Tongue (tissue), 2 donors: ENCODE results near the gene RPL35. TPM values are rescaled to one million over a fixed set of nuclear protein-coding genes. Genes with fewer than 3 reads are reported as not detected.

Experiments used
- DNase-seq: peaks from one replicate; pipeline ENCODE4 v3.0.0-alpha.2; 2015
- total RNA-seq: library from RNA; depleted of rRNA; stranded (reverse); fragments of >200 nt; gene quantifications from one replicate; pipeline ENCODE4 v1.2.3, GENCODE V29; 2014

RPL35 gene
- total RNA-seq, 1 donor from 2014 or later = 1,333 TPM

DNA sequence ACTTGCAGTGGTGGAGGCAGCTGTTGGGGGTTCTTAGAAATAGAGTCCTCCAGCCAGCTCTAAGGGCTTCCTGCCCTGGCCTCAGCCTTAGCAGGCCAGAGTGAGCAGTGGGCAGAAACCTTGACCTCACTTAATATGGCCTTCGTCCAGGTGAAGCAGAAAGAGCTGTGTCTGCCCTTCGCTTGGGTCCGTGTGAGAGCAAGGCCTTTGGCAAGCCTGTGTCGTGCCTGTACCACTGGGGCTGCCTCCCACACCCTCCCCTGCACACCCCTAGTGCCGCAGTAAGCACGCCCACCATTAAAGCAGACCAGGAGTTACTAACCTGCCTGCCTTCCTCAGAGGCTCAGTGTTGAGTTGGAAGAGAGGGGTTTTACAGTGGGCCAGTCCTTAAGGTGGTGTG, 13.7 kb upstream of the RPL35 start:
- DNase-seq = no peak

DNA sequence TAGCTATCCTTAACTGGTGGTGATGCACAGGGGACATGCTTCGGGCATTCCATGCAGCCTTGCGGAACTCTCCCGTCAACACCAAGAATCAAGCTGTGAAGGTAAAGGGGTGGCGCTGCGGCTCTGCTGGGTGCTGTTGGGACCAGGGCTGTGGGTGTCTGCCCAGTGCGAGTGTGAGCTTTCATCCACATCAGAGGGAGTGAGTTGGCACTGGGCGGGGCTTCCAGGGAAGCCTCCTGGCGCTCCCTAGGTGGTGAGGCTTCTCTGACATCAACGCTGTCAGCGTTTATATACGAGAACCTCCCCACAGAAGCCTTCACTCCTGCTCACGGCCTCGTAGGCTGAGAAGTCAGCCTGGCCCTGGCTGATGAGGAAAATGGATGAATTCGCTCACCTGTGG, 11.9 kb upstream of the RPL35 start:
- DNase-seq = no peak

DNA sequence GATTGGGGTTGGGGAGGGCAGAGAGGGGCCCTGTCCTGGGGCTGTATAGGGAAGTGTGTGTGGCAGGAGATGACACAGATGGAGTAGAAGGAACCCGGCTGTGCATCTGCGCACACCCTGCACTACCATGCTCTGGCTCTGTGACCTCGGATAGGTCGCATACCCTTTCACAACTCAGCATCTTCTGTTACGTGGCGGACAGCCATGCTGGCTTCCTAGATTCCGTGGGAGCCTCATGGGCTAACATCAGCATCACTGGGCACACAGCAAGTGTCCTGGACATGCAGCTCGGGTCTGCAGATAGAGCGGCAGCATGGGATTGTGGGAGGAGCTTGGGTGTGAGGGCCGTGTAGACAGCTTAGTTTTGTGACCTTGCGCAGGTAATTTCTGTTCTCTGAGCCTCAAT, 9.4 kb upstream of the RPL35 start:
- DNase-seq = no peak

DNA sequence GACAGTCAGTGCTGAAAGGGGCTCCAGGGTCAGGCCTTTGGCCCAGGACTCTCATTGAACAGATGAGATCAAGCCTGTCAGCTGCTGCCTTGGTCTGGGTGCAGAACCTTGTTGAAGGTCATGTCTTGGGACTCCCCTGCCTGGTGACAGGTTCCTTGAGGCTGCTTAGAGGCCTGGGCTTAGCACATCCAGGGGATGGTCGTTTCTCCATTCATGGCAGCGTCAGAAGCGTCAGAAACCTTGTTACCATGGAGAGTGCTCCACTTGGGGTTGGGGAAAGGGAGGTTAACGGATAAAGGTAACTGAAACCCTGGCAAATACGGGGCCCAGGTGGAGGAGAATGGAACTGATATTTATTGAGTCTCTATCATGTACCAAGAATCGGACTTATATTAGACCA, 9.0 kb upstream of the RPL35 start:
- DNase-seq = no peak

DNA sequence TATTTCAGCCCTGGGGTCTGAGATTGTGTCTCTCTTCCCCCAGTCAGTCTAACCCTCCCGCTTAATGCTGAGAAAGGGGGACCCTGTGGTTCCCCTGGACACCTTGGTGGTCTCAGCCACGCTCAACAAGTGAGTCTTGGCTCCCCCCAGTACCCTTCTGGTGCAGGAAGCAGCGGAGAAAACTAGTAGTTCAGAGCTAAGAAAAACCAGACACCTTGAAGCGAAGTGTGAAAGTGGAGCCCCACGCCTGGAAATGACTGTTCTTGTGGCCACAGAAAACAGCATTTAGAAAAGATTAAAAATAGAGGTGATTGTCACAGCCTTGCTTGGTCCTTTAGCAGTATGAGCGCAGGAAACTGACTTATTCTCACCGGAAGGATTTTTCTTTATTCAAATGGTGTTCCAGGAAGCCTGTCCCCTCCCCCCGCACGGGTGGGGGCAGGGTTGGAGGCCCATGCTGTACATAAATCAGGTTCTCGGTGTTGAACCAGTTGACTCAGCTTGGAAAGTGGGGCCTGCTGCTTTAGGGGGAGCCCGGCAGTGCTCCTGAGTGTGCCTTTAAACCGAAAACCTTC, 8.3 kb upstream of the RPL35 start:
- DNase-seq = no peak

DNA sequence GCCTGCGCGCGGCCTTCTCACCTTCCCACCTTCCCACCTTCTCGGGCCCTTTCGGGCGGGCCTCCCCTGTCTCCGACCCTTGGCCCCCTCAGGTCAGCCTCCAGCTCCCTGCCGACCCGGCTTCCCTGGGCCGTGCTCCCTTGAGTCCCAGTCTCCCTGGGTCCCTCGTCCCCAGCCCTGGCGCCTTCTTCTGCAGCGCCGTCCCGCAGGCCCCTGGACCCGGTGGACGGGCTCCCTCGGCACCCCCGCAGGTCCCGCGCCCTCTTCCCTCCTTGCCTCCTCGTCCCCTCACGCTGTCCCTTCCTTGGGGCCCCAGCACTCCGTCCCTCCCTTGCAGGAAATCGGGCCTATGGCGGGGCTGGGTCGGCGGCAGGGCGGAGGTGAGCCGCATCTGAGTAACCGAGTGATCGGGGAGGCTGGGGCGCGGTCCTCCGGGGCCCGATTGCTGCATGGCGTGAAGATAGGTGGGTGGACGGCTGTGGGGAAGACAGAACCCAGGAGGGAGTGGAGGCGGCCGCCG, 7.8 kb upstream of the RPL35 start:
- DNase-seq = no peak

DNA sequence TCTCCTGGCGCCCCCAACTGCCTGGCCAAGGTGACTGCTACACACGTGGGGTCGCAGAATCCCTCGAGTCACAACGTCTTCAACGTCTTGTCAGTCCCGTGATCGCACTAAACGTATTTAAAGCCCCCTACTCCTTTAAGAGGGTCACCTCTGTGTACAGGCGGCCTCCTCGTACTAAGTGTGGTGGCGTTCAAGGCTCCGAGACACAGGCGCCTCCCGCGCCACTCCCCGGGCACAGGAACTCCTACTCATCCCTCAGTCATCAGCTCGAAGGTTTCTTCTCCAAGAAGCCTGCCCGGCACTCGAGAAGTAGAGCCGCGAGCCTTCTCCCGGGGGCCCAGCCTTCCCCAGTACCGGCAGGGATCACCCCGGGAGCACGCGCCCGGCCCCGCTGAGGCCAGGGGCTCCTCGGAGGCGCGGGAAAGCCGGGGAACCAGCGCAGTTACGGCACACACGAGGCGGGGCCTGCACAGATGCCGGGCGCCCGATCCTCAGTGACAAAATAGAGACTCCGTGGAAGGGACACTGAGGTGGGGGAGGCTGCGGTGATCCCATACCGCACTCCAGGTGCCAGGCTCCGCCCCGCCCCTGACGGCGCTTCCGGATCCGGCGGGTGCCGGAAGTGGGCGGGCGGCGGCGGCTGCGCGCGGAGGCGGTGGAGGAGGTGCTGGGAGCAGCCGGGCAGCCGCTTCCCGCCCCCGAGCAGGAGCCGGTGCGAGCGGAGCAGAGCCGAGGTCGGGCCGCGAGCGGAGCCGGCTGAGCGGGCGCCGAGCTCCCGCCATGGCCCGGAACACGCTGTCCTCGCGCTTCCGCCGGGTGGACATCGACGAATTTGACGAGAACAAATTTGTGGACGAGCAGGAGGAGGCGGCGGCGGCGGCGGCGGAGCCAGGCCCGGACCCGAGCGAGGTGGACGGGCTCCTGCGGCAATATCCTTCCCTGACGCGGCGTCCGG, 7.0 kb upstream of the RPL35 start:
- peak; percentile 93 for DNase-seq

DNA sequence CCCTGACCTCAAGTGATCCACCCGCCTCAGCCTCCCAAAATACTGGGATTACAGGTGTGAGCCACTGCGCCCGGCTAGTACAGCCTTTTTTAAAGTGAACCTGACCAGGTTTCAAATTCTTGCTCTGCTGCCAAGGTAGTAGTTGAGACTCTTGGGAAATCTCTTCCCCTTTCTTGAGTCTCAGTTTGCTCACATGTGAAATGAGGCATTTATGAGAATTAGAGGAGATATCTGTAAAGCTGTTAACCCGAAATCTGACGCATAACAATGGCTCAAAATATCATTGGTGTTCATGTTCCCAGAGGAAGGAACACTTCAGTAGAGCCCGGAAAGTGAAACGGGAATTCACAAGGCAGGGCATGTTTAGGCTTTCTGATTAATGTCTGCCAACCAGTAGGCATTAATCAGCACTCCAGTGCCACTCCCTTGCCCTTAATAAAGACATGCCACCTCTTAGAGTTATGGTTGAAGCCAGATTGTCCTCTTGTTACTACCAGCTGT, 1.7 kb upstream of the RPL35 start:
- DNase-seq = no peak

DNA sequence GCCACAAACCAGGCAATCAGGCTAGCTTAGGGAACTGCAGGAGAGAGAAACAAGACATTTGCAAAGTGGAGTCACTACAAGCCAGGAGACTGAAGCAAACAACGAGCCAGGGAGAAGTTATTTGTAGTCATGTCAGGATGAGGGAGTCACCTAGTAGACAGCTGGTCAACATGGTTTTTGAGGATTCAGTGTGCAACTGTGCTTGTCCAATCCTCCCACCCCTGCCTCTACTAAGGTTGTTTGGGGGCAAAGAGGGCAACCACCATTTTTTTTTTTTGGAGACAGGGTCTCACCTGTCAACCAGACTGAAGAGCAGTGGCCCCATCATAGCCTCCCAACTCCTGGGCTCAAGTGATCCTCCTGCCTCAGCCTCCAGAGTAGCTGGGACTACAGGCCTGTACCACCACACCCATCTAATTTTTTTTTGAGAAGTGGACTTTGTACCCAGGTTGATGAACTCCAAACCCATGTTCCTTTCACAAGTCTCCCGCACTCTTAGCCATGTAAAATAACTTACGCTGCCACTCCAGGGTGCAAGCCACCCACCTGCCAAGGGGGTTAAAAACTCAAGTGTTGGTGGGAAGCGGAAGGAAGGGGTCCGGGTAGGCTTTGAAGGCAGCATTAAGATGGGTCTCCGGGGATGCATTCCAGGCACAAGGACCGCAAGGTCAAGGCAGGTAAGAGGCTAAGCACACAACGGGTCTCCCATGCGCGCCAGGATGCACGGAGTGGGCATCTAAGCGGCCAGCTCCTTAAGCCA, 995 bp downstream of the RPL35 start:
- DNase-seq = no peak

DNA sequence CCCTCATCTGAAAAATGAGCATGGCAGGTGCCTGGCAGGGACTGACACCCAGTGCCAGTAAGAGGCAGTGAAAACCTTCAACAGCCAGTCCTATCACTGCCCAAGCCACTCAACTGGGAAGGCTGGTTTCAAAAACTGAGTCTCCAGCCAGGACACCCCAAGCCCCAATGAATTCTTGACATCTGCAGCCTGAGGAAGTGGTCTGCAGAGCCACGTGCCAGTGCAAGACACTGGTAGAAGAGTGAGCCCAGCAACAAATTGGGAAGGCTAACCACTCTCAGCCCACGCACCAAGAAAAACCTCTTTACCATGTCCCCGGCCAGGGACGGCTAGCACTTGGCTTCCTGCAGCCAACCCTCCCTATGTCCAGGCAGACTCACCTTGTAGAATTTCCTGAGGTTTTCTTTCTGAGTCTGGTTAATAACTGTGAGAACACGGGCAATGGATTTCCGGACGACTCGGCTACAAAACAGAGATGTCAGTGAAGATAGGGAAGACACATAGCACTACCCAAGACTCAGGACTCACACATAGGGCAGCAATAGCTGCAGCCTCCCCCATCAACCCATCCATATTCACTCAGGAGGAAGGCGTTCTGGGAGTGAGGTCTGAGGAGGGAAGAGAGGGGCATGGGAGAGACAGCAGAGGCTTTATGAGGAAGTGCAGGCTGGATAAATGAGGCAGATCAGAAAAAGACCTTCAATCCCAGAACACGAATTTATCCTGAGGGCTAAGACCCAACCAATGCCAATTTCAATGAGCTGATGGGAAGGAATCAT, 1.8 kb downstream of the RPL35 start:
- no peak for DNase-seq

DNA sequence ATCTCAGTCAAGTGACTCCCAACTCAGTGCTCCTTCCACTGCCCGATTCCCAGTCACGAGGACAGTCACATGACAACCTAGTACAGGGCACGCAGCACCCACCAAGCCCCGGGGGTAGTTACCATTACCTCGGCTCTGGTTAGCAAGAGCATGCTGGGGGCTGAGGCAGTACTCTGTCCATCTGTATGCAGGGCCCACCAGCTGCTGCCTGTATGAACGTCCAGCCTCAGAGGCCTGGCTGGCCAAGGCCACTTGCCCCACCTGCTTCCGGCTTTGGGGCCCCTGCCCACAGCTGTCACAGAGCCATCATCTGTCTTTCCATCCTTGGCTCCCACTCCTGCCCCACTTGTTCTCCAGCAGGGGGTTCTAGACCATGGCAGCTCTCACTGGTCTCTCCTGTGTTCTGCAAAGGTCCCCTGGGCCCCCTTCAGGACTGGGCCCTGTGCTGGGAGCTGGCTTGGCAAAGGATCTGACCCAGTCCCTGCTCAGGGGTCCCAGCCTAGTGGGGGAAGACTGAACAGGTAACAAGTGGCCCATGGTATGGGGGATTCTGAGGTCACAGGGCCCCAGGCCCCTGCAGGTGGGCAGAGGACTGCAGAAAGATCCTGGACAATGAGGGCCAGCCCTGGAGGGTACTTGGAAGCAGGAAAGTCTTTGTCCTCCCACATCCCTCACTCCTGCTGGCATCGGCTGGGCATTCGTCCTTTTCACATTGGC, 3.3 kb downstream of the RPL35 start:
- DNase-seq = peak; percentile 65

DNA sequence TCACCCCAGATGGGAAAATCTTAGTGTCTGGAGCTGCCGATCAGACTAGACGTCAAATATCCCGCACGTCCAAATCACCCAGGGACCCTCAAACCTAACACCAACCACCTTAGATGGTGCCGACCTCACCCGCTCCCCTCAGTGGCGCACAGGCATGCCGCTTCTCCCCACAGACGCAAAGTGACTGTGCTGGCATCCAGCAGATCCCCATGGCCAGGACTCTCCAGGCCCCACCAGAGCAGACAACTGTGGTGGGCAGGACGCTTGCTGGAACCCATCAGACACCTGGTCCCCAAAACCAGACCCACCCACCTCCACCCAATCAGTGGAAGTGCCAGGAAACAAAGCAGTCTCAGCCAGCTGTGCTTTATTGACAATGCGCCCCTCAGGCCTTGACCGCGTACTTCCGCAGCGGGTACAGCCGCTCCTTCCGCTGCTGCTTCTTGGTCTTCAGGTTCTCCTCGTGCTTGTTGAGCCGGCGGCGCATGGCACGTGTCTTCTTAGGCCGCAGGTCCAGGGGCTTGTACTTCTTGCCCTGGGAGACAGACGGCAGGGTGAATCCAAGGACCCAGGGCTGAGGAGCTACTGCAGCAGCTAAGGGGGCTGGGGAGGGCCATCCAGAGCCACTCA, 4.1 kb downstream of the RPL35 start:
- no peak for DNase-seq

DNA sequence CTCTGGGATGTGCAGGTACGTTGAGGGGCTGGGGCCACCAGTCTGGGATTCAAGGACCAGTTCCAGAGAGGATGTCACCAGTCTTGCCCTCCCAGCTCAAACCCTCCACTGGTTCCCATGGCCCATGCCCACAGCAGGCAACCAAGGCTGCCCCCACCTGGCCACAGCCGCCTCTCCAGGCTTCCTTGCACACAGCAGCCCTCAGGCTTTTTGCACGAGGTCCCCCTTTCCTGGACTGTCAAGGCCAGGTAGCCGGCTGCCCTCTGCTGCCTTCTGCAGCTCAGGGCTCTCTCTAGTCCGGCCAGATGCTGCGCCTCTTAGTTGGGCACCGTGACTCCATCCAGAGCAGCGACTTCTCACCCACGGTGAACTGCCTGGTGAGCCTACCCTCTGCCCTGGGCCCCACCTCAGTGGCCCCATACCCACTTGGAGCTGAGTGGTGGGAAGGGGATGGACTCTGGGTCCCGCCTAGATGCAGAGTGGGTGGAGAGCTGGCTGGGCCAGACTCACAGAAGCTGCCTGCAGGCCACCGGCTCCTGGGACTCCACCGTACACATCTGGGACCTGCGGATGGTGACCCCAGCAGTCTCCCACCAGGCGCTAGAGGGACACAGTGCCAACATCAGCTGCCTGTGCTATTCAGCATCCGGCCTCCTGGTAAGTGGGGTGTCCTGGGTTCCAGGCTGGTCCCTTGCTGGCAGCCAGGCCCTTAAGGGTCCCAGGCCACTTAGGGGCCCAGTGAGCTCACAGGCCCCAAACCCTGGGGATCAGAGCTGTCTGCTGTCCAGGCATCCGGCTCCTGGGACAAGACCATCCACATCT, 5.6 kb downstream of the RPL35 start:
- no peak for DNase-seq

DNA sequence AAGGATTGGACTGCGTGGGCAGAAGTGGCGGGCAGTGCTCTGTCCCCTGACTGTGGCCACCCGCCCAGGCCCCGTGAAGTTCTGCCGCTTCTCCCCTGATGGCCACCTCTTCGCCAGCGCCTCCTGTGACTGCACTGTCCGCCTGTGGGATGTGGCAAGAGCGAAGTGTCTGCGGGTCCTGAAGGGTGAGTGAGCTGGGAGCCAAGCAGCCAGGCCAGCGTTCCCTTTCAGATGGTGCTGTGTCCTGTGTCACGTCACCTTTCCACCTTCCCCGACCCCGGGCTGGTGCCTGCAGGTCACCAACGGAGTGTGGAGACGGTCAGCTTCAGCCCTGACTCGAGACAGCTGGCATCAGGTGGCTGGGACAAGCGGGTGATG, 6.2 kb downstream of the RPL35 start:
- DNase-seq = no peak

DNA sequence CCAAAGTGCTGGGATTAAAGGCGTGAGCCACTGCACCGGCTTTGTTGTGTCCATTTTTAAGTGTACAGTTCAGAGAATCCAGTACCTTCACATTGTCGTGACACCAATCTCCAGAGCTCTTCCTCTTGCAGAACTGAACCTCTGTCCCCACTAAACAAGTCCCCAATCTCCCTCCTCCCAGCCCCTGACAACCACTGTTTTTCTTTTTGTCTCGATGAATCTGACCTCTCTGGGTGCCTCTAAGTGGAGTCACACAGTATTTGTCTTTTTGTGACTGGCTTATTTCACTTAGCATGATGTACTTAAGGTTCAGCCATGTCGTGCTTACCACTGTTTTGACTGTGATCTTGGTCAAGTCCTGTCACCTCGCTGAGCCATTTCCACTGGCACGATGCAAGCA, 6.9 kb downstream of the RPL35 start:
- DNase-seq = no peak

DNA sequence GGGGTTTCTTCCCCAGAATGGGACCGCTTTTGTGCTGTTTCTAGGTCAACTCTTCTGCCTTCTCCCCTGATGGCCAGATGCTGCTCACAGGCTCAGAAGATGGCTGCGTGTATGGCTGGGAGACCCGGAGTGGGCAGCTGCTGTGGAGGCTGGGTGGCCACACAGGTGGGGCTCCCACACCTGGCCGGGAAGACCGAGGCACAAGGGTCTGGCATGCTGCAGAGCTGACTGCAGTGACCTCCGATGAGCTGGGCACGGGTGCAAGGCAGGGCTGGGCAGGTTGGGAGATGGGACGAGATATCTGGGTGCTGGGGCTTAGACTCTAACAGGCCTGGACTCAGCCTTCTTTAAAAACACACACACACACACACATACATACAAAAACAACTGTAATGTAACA, 7.6 kb downstream of the RPL35 start:
- DNase-seq = no peak

DNA sequence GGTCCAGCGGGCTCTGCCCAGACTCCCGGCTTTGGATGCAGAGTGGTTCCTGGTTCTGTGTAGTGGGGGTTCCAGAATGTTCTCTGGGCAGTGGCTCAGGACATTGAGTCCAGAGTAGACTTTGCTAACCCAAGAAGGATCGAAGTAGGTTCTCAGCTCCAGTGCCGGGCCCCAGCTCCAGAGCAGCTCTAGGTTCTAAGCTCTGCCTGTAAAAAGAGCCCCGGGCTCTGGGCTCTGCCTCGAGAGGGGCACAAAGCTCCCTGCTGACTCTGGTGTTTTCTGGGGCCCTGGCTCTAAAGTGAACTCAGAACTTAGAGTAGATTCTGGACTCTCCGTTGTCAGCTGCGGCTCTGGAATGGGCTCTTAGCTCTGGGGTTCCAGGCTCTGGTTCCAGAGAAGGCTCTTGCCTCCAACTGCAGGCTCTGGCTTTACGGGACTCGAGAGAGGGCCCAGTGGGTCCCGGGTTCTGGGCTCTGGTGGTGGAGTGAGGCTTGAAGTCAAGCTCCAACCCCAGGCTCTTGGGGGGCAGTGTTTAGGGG, 8.1 kb downstream of the RPL35 start:
- DNase-seq = no peak

DNA sequence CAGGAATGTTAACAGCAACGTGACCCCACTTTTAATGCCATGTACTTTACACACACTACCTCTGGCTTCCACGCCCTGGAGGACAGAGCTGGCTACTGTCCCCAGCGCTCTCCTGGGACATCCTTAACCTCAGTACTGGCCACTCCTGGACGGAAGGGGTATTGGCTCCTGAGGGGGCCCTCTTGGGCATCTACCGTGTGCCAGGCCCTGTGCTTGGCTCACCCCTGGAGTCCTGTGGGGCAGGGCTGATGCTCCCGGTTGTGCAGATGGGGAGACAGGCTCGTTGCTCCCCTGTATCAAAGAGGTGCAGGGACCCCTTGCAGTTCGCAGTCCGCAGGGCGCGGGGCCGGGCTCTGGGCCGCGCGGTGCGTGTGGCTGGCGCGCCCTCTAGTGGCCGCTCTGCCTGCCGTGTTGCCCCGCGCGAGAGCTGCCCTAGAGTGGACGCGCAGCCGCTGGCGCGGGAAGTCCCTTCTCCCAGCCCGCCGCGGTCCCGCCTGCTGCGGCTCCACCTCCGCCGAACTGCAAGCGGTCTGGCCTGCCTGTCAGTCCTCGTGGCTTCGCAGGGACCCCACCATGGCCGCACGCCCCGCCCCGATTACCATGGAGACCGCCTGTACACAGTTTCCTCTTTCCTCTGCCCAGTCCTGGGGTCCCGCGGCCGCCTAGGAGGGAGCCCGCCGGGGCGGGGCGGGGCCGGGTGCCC, 8.8 kb downstream of the RPL35 start, which contains the start of gene WDR38:
TSS of gene WDR38 (plus strand) at position 632 of the 703 bp plus-strand sequence. CDS start 72 bp downstream, outside the sequence.
- peak; percentile 88 for DNase-seq
